ELR (cell line): ENCODE data around the gene TBCK.
A peak's percentile ranks its signal among the peaks of the same experiment; 100 is the strongest.

Source experiments
- DNase-seq: peaks from one replicate; pipeline ENCODE4 v3.0.0-alpha.2; 2015; ENCODE audit warnings: low read depth

TBCK gene

DNA sequence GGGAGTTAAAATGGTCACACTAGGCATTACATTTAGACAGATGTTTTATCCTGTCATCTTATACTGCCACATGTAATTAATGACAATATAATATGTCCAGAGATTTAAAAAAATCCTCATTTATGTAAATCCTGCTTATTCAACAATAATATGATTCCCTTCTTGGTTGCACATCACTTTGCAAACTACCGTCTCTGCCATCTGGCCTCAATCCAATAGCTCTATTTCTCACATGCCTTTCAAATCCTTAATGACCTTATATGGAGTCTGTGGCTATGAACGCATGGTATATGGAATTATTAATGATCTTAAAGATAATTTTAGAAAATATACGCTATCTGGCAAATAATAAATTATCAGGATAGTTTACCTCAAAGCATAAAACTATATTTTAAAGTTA lies 276.2 kb downstream of the TBCK start:
- no peak for DNase-seq

GRCh38 chr4:106038908-106039307 lies 277.1 kb downstream of the TBCK start:
- no peak for DNase-seq

DNA sequence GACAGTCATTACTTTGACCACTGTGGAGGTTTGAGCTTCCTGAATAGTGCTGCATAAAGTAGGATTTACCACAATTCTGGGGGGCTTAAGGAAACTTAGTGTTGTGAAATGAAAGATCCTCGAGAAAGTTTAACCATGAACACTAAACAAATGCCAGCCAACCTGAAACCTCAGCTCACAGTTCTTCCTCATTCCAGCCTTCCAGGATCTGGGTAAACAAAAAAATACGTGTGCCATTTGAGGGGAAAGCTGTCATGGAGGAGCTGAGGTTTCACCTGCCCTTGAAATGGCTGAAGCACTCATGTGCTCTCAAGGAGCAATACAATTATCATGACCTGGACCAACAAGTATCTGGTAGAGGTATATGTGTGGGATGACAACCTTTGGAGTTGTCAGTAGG lies 278.0 kb downstream of the TBCK start:
- no peak for DNase-seq

- DNase-seq: no peak
Observed at GRCh38 chr4:106036848-106037247, 279.2 kb downstream of the TBCK start.

GRCh38 chr4:106036334-106036733 lies 279.7 kb downstream of the TBCK start:
- no peak for DNase-seq

- no peak for DNase-seq
Observed at GRCh38 chr4:106035204-106035603, 280.8 kb downstream of the TBCK start.

GRCh38 chr4:106034751-106035150 lies 281.3 kb downstream of the TBCK start:
- DNase-seq: no peak

- no peak for DNase-seq
Observed at GRCh38 chr4:106034220-106034619, 281.8 kb downstream of the TBCK start.

- DNase-seq: no peak
Observed at GRCh38 chr4:106033469-106033868, 282.5 kb downstream of the TBCK start.

- DNase-seq: peak; percentile 6
Observed at GRCh38 chr4:106032851-106033286, 283.1 kb downstream of the TBCK start.

DNA sequence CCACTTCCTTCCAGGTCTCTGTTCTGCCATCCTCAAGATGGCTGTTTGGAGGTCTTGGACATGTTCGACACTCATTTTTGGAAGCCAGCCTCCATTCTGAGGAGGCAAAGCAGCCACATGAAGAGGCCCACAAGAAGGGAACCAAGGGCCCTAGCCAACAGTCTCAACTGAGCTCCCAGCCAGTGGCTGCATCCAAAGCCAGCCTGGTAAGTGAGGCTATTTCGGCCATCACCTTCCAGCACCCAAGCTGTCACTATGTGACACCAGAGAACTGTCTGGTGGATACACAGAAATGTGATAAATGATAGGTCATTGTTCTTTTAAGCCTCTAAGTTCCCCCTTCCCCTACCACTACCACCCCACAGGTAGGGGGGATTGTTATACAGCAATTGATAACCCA lies 293.6 kb downstream of the TBCK start:
- no peak for DNase-seq

- no peak for DNase-seq
Observed at GRCh38 chr4:106021737-106022410, 294.1 kb downstream of the TBCK start.

GRCh38 chr4:106019771-106020170 lies 296.2 kb downstream of the TBCK start:
- peak; percentile 46 for DNase-seq

DNA sequence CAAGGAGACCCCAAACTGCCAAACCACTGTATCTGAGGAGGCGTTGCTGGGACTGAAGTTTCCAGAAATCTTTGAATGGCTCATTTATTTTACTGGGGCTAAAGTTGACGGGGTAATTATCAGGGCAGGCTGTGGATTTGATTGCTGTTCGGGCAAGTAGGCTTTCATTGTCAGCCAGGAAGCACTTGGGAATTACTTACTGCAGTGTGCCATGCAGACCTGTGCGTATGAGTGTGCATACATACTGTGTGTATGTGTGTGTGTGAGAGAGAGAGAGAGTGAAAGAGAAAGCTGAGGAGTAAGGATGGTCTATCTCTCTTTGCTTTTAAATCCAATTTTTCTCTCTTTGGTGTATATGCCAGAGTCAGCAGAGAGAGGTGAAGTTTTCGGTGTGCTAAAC lies 298.0 kb downstream of the TBCK start:
- DNase-seq: no peak

DNA sequence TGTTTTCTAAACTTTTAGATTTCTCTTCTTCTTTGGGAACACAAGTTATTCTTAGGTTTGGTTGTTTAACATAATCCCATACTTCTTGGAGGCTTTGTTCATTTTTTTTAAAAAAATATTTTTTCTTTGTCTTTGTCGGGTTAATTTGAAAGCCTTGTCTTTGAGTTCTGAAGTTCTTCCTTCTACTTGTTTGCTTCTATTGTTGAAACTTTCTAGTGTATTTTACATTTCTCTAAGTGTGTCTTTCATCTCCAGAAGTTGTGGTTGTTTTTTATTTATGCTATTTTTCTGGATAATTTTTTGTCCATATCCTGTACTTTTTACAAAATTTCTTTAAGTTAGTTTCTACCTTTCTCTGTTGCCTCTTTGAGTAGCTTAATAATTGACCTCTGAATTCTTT lies 304.6 kb downstream of the TBCK start:
- no peak for DNase-seq

- no peak for DNase-seq
Observed at GRCh38 chr4:106010761-106011160, 305.2 kb downstream of the TBCK start.

DNA sequence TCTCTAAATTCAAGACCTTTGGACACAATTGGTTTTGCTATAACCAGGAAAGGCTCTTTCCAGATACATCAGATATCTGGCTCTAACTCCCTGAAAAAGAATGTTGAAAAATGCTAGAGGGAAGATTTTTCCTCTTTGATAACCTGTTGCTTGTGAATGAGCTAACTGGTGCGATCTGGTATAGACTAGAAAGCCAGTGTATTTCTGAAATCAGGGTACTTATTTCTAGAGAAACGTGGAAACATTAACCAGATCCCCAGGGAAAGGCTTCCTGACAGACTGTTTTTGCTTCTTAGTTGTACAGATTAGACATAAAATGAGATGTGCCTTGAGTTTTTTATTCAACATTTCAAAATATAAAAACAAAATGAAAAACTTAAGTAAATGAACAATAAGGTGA lies 313.0 kb downstream of the TBCK start:
- no peak for DNase-seq

- DNase-seq: no peak
Observed at GRCh38 chr4:105998171-105999063, 317.6 kb downstream of the TBCK start.

DNA sequence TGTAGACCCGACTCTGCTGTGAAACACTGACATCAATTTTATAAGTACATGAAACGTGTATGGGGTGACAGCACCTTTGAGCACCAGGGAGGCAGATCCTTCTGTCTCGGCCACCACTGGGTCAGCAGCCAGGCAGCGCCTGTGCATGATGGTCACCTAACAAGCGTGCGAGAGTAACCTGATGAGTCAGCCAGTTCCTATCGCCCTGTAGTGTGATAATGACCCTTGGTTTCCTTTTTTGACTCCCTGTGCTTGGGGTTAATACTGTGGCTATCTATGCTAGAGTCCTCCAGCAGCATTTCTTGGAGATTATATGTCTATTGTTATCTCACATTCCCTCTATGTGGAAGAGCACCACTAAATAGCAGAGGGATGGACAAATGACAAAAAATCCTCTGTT lies 319.2 kb downstream of the TBCK start:
- DNase-seq: no peak

DNA sequence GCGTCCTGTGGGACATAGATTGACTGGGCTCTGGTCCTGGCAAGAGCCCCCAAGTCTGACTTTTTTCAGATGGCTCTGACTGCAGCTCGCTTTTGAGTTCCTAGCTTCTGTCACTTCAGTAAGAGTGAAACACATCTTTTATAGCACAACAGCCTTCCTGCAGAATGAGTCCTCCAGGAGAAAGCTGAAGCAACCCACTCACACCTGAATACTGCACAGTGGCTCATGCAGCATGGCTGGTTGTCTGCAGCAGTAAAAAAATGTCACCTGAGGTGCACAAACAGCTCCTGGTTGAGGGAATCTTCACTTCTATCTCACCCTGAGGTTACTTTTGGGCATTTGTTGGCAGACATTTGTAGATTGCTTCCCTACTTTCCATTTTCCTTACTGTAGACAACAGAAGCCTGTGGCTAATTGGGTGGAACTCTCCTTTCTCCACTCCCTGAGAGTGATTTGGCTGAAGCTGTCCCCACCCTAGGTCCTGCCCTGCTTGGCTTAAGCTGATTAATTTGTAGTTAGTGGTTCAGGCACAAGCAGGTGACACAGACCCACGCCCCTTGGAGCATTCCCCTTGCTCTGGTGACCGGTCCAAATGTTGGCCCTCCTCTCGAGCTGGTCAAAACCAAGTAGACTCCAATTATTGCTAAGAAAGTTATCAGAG lies 321.0 kb downstream of the TBCK start:
- no peak for DNase-seq

DNA sequence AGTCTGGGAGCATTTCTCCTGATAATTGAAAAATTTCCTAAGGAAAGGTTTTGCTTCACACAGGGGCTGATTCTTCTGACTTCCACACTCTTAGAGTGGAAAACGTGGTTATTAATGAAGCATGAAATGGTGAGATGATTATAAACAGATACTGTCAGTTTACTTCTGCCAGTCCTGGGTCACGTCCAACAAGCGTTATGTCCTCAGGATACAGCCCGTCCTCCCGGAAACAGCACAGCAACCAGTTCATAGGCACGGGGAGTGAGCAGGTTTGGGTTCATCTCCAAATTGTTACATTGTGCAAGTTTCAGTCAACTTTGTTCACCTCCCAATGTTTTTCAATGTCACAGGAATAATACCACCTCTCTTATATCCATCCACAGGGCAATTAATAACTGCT lies 321.9 kb downstream of the TBCK start:
- no peak for DNase-seq

DNA sequence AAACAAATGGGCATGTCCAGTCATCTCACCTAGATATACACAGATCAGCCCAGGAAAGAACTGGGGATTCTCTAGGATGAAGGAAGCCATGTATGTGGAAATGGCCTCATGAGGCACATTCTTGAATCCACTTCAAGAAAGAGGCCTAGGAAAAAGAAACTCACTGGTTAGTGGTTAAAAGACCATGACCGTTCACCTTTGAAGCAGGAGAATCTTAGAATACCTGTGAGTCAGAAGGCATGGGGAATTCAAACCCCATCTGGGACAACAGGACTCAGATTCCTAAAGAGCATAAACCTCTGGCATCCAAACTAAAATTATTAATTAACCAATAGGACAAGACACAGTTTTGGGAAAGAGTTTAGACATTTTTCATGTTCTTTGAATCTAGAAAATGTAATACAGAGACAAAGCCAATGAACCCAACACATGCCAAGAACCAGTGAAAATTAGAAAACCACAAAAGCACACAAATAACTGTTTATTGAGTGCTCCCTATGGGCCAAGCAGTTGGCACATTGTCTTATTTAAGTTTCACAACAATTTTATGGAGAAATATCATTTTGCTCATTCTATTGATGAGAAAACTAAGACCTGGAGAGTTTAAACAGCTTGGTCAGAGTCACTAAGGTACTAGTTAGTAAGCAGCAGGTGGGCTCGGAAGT lies 323.2 kb downstream of the TBCK start:
- DNase-seq: no peak
